ENCODE measurements around the gene TMEM69. TPM values are rescaled to one million over a fixed set of nuclear protein-coding genes. Genes with fewer than 3 reads are reported as not detected.
A peak's percentile ranks its signal among the peaks of the same experiment; 100 is the strongest.

TMEM69 gene
- total and polyA plus RNA-seq, 10 of the 15 experiments (the other 5 are each of a cell fraction or from before 2014, with no cell fraction given) = 44.6 to 162 (median 88.8) TPM

DNA sequence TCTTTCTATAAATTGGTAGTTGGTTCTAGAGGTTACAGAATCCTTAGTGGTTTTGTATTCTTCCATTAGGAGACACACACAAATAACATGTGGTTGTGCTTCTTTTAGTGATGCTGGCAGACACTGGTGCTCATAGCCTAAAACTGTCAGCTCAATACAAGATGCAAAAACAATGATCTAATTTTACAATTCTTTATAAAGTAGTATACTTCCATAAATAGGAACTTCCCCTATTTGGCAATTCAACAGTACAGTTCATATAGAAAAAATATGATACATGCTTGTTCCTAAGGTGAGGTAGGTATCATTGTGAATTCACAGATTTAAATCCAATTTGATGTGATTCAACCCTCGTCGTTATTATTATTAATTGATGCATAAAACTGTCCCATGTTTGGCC is 43.3 kb upstream of the TMEM69 start:
- 31% methylated on average over 2 of the region's 2 CpGs for WGBS (ENCODE audit: insufficient coverage, insufficient replicate concordance, low lambda C conversion rate, missing lambda C conversion rate)
- no peak for TF ChIP-seq DPF2 (IDR thresholded peaks at IDR 0.05)
- TF ChIP-seq, protein P1, sequence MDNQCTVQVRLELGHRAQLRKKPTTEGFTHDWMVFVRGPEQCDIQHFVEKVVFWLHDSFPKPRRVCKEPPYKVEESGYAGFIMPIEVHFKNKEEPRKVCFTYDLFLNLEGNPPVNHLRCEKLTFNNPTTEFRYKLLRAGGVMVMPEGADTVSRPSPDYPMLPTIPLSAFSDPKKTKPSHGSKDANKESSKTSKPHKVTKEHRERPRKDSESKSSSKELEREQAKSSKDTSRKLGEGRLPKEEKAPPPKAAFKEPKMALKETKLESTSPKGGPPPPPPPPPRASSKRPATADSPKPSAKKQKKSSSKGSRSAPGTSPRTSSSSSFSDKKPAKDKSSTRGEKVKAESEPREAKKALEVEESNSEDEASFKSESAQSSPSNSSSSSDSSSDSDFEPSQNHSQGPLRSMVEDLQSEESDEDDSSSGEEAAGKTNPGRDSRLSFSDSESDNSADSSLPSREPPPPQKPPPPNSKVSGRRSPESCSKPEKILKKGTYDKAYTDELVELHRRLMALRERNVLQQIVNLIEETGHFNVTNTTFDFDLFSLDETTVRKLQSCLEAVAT (IDR thresholded peaks at IDR 0.05) = no peak
- H3K9ac ChIP-seq (ENCODE audit: control insufficient read depth, insufficient read depth, low read length) = no peak overlapping the region
- H3K4me1 ChIP-seq (ENCODE audit: control insufficient read depth, insufficient read depth, low read length) = no peaks in the 10 kb centered on the region
- H3K27ac ChIP-seq (ENCODE audit: control insufficient read depth, insufficient read depth) = no peak overlapping the region
- H3K36me3 ChIP-seq (ENCODE audit: control insufficient read depth in 2 of 2, insufficient read depth in 2 of 2, low read length in 1 of 2) = peaks cover 2 to 25% of the 10 kb centered on the region in 2 experiments; a peak in 3 of 4 replicates
- H3K9me3 ChIP-seq (replicated peaks; ENCODE audit: control insufficient read depth, insufficient read depth, low read length) = no peaks in the 10 kb centered on the region
- in situ Hi-C loops (cut with MboI) (no loop called here), intact Hi-C loops (cut with micrococcal nuclease; ENCODE audit: unreplicated experiment) (no loop called here)
- ChIA-PET CTCF (interaction anchor here (0.5 to 3.5 kb wide), 5 partner anchors 54 to 539 kb away, joined by 3 to 12 read pairs (median 4); no protein-coding TSS in a partner anchor), RAD21 (ENCODE audit: unreplicated experiment) (interaction anchor here (0.5 to 1.3 kb wide), 2 partner anchors 15 to 234 kb away, joined by 3 read pairs; no protein-coding TSS in a partner anchor), SMC1A (ENCODE audit: uncharacterized antibody, unreplicated experiment) (interaction anchor here (0.8 to 3.9 kb wide), 5 partner anchors 9 to 218 kb away, joined by 3 to 13 read pairs (median 3); partner anchors contain the start of gene TMEM69), POLR2A (interaction anchor here (0.5 to 0.6 kb wide), 3 partner anchors 46 to 600 kb away, joined by 3 to 6 read pairs (median 4); no protein-coding TSS in a partner anchor)
- no peak for DNase-seq (ENCODE audit: low read depth, low spot score)
- no peak overlapping the region for H3K4me3 ChIP-seq
- H3K79me2 ChIP-seq (ENCODE audit: control insufficient read depth, insufficient read depth, low read length) = no peaks in the 10 kb centered on the region; the same call in 1 of the 2 replicates
- H2AFZ ChIP-seq (ENCODE audit: control insufficient read depth, low read depth, low read length) = no peak overlapping the region
- FAIRE-seq = no peak
- H3K27me3 ChIP-seq (replicated peaks in 1 of 2; ENCODE audit: control insufficient read depth in 2 of 2, insufficient read depth in 2 of 2, low read length in 1 of 2) = no peaks in the 10 kb centered on the region
- H3K4me2 ChIP-seq (ENCODE audit: control insufficient read depth, insufficient read depth) = no peak overlapping the region
- H4K20me1 ChIP-seq (ENCODE audit: control insufficient read depth, insufficient read depth) = no peaks in the 10 kb centered on the region
- ATAC-seq = no peak
- no TSS peak for BruUV-seq (replicated peaks)

DNA sequence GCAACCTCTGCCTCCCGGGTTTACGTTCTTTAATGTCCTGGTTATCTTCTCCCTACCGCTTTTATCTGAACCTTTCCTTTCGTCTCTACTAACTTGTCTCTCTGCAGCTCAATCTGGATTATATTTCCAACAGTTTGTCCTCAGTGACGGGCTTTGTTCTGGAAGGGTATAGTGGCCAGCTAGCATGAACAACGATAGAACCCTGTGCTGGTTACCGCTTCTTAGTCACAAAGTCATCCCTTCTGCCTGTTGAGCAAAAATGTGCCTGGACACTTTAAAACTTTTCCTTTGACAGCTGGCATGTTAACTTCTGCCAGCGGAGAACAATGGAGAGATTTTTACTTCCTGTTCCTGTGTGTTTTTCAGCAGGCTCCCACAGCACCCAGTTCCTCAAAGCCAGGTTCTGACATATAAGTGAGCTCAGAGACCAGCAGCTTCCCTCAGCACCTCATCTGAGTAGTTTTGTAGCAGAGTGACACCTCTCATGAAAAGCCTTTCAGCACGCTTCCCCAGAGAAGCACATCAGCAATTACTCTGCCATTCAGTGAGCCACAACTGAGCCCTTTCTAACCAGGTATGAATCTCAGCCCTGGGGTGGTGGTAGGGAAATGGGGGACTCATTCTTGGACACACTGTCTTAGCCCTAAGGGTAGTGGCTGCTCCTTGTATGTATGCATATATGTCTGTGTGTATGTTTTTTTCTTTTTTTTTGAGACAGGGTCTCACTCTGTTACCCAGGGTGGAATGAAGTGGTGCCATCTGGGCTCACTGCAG is 40.5 kb upstream of the TMEM69 start:
- H3K4me2 ChIP-seq (ENCODE audit: control insufficient read depth, insufficient read depth) = no peak overlapping the region
- H3K27me3 ChIP-seq (replicated peaks in 1 of 2; ENCODE audit: control insufficient read depth in 2 of 2, insufficient read depth in 2 of 2, low read length in 1 of 2) = no peaks in the 10 kb centered on the region
- no peak overlapping the region for H3K9ac ChIP-seq (ENCODE audit: control insufficient read depth, insufficient read depth, low read length)
- no TSS peak for BruUV-seq (replicated peaks)
- intact Hi-C loops (cut with micrococcal nuclease; ENCODE audit: unreplicated experiment) = no loop called here
- H3K4me1 ChIP-seq (ENCODE audit: control insufficient read depth, insufficient read depth, low read length) = no peaks in the 10 kb centered on the region
- no peak for DNase-seq (ENCODE audit: low read depth, low spot score)
- ChIA-PET SMC1A (ENCODE audit: uncharacterized antibody, unreplicated experiment) (no interaction called here), CTCF (no interaction called here), RAD21 (ENCODE audit: unreplicated experiment) (no interaction called here), POLR2A (interaction anchor here (0.6 to 0.7 kb wide), 2 partner anchors 74 to 300 kb away, joined by 3 read pairs; no protein-coding TSS in a partner anchor)
- H3K9me3 ChIP-seq (replicated peaks; ENCODE audit: control insufficient read depth, insufficient read depth, low read length) = no peaks in the 10 kb centered on the region
- H2AFZ ChIP-seq (ENCODE audit: control insufficient read depth, low read depth, low read length) = no peak overlapping the region
- no peak for ATAC-seq
- in situ Hi-C loops (cut with MboI) = no loop called here
- FAIRE-seq = no peak
- no peak overlapping the region for H3K27ac ChIP-seq (ENCODE audit: control insufficient read depth, insufficient read depth)
- H3K79me2 ChIP-seq (ENCODE audit: control insufficient read depth, insufficient read depth, low read length) = no peaks in the 10 kb centered on the region; the same call in 1 of the 2 replicates
- 95% methylated on average over 9 of the region's 9 CpGs for WGBS (ENCODE audit: insufficient coverage, insufficient replicate concordance, low lambda C conversion rate, missing lambda C conversion rate)
- no peaks in the 10 kb centered on the region for H4K20me1 ChIP-seq (ENCODE audit: control insufficient read depth, insufficient read depth)
- peaks cover 10 to 25% of the 10 kb centered on the region in 2 experiments for H3K36me3 ChIP-seq (ENCODE audit: control insufficient read depth in 2 of 2, insufficient read depth in 2 of 2, low read length in 1 of 2)
- no peak overlapping the region for H3K4me3 ChIP-seq
- TF ChIP-seq NR2C2 (IDR thresholded peaks at IDR 0.05; ENCODE audit: borderline replicate concordance, control insufficient read depth, insufficient read length, low read depth) (no peak), NR2C1 (IDR thresholded peaks at IDR 0.05) (no peak), POLR2AphosphoS2 (IDR thresholded peaks at IDR 0.05; ENCODE audit: low read depth, low read length) (no peak), ZNF274 (IDR thresholded peaks at IDR 0.05; ENCODE audit: insufficient read depth, insufficient read length) (no peak), RUNX3 (IDR thresholded peaks at IDR 0.05; ENCODE audit: low read length) (no peak), EGR1 (IDR thresholded peaks at IDR 0.05; ENCODE audit: borderline replicate concordance in 1 of 2, low read depth in 2 of 2, low read length in 2 of 2) (no peak), POLR2AphosphoS5 (IDR thresholded peaks at IDR 0.05; ENCODE audit: low read length) (peak; percentile 34; the same call in 1 of the 2 replicates)
- TF ChIP-seq, protein P2, sequence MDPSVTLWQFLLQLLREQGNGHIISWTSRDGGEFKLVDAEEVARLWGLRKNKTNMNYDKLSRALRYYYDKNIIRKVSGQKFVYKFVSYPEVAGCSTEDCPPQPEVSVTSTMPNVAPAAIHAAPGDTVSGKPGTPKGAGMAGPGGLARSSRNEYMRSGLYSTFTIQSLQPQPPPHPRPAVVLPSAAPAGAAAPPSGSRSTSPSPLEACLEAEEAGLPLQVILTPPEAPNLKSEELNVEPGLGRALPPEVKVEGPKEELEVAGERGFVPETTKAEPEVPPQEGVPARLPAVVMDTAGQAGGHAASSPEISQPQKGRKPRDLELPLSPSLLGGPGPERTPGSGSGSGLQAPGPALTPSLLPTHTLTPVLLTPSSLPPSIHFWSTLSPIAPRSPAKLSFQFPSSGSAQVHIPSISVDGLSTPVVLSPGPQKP (IDR thresholded peaks at IDR 0.05; ENCODE audit: low read depth, low read length) = no peak
- TF ChIP-seq, protein P3, sequence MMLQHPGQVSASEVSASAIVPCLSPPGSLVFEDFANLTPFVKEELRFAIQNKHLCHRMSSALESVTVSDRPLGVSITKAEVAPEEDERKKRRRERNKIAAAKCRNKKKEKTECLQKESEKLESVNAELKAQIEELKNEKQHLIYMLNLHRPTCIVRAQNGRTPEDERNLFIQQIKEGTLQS (IDR thresholded peaks at IDR 0.05; ENCODE audit: borderline replicate concordance, extremely low read depth, low read depth, low read length) = no peak
